Prostate gland (tissue), 2 donors: ENCODE results near the gene PUM2. TPM values are rescaled to one million over a fixed set of nuclear protein-coding genes. Genes with fewer than 3 reads are reported as not detected.

Source experiments
- DNase-seq: peaks from one replicate; pipeline ENCODE4 v3.0.0-alpha.2; 2019; ENCODE audit warnings: low spot score
- H3K27ac ChIP-seq, 2 donors: fragments of 200-600 bp; sonication (generic); 2 replicates each; pipeline ENCODE4 v1.5.1; 2017 to 2019
- H3K27me3 ChIP-seq: fragments of 200-600 bp; sonication (generic); replicated peaks from 2 replicates; pipeline ENCODE4 v1.5.1; 2019; ENCODE audit not compliant: insufficient read depth
- H3K36me3 ChIP-seq, 2 donors: fragments of 200-600 bp; sonication (generic); 1 replicate in 1 of 2; 2 replicates in 1 of 2; pipeline versions ENCODE4 v1.5.1 to v1.8.1; 2017 to 2019
- H3K4me1 ChIP-seq: fragments of 200-600 bp; sonication (generic); replicated peaks from 2 replicates; pipeline ENCODE4 v1.5.1; 2019
- H3K4me3 ChIP-seq, 2 donors: fragments of 200-600 bp; sonication (generic); 2 replicates each; pipeline ENCODE4 v1.5.1; 2017 to 2019
- H3K9me3 ChIP-seq: fragments of 200-600 bp; sonication (generic); 2 replicates; pipeline ENCODE4 v1.5.1; 2017
- CTCF ChIP-seq, 4 experiments: fragments of 200-600 bp in 2 of 4; fragments of 450-650 bp in 2 of 4; sonication (generic) in 2 of 4; IDR thresholded peaks; 1 replicate in 3 of 4; 2 replicates in 1 of 4; pipeline ENCODE4 v1.5.1; 2016 to 2019; ENCODE audit warnings: antibody characterized with exemption in 4 of 4, mild to moderate bottlenecking in 2 of 4, moderate library complexity in 2 of 4
- POLR2A ChIP-seq: fragments of 450-650 bp; IDR thresholded peaks from one replicate; pipeline ENCODE4 v1.6.1; 2016; ENCODE audit warnings: antibody characterized with exemption, mild to moderate bottlenecking
- POLR2AphosphoS5 ChIP-seq: sonication (generic); formaldehyde crosslinking; IDR thresholded peaks from one replicate; pipeline ENCODE4 v1.6.1; 2017; ENCODE audit warnings: antibody characterized with exemption
- WGBS: methylation state at CpG from one replicate; pipeline ENCODE4 v1.1.5; 2018; 5-methylcytosine and 5-hydroxymethylcytosine counted together
- intact Hi-C: fragments of 100-400 bp; cut with DNase I; formaldehyde crosslinking; loops from one replicate; pipeline ENCODE4 v1.14.2; 2022
- total RNA-seq, 2 donors: library from RNA; depleted of rRNA; stranded (reverse); fragments of >200 nt; gene quantifications; one replicate each; pipeline ENCODE4 v1.1.0, GENCODE V29; 2016

The PUM2 gene
- total RNA-seq, 2 donors from 2014 or later = 60.8 to 89.0 TPM

GRCh38 chr2:20224164-20224715 is 126.4 kb downstream of the PUM2 start:
- Histone ChIP-seq H3K9me3 (no peaks in the 10 kb centered on the region), H3K36me3 (no peaks in the 10 kb centered on the region), H3K27me3 (no peaks in the 10 kb centered on the region), H3K27ac (peak overlapping the region; percentile 86 to 87), H3K4me3 (peak overlapping the region; percentile 49 to 62), H3K4me1 (no peaks in the 10 kb centered on the region)
- TF ChIP-seq POLR2A = no peak
- TF ChIP-seq POLR2AphosphoS5 = no peak
- no peak for TF ChIP-seq CTCF (IDR thresholded peaks at IDR 0.05)
- 0% methylated on average over 31 of the region's 70 CpGs for WGBS
- DNase-seq = no peak
- intact Hi-C loops = loop anchor here (2.0 to 10.0 kb wide), 2 partner anchors 89 to 421 kb away; no protein-coding TSS in a partner anchor

- Histone ChIP-seq H3K27ac (peak overlapping the region; percentile 86 to 87), H3K4me1 (no peaks in the 10 kb centered on the region), H3K36me3 (no peaks in the 10 kb centered on the region), H3K27me3 (no peaks in the 10 kb centered on the region), H3K4me3 (peak overlapping the region; percentile 49 to 62), H3K9me3 (no peaks in the 10 kb centered on the region)
- intact Hi-C loops = loop anchor here (2.0 to 10.0 kb wide), 2 partner anchors 89 to 421 kb away; no protein-coding TSS in a partner anchor
- under 1% methylated on average over 58 of the region's 66 CpGs for WGBS
- TF ChIP-seq CTCF (IDR thresholded peaks at IDR 0.05) (peak in 1 of 4 experiments; percentile 19), POLR2A (peak; percentile 62), POLR2AphosphoS5 (no peak)
- no peak for DNase-seq
Measured at GRCh38 chr2:20223407-20224163, 127.1 kb downstream of the PUM2 start.

GRCh38 chr2:20222769-20223406 is 127.8 kb downstream of the PUM2 start:
- Histone ChIP-seq H3K36me3 (no peaks in the 10 kb centered on the region), H3K9me3 (no peaks in the 10 kb centered on the region), H3K27me3 (no peaks in the 10 kb centered on the region), H3K4me1 (no peaks in the 10 kb centered on the region), H3K4me3 (peak overlapping the region; percentile 49 to 62), H3K27ac (peak overlapping the region; percentile 86 to 87)
- intact Hi-C loops = loop anchor here (10.0 kb wide), 1 partner anchor 422 kb away; no protein-coding TSS in a partner anchor
- WGBS = 21% methylated on average over 21 of the region's 21 CpGs
- TF ChIP-seq POLR2A (no peak), CTCF (IDR thresholded peaks at IDR 0.05) (peak in 1 of 4 experiments; percentile 18)
- DNase-seq = no peak

- TF ChIP-seq POLR2A (no peak), CTCF (IDR thresholded peaks at IDR 0.05) (no peak), POLR2AphosphoS5 (no peak)
- no peaks in the 10 kb centered on the region for H3K27me3 ChIP-seq
- H3K4me1 ChIP-seq = no peaks in the 10 kb centered on the region
- peak overlapping the region; percentile 86 to 87 for H3K27ac ChIP-seq
- no peaks in the 10 kb centered on the region for H3K9me3 ChIP-seq
- WGBS = 67% methylated on average over 1 of the region's 1 CpG
- no peak for DNase-seq
- intact Hi-C loops = loop anchor here (10.0 kb wide), 1 partner anchor 423 kb away; no protein-coding TSS in a partner anchor
- no peaks in the 10 kb centered on the region for H3K36me3 ChIP-seq
- H3K4me3 ChIP-seq = no peak overlapping the region
Measured at GRCh38 chr2:20222014-20222768, 128.5 kb downstream of the PUM2 start.
